HG02678 (cell line): Measurements from ENCODE around the gene RASGRP2.

Source experiments
- ATAC-seq: cut with Tn5 transposase; IDR thresholded peaks from one replicate; pipeline ENCODE4 v1.9.1; 2021; ENCODE audit warnings: mild to moderate bottlenecking, moderate library complexity; ENCODE audit not compliant: unreplicated experiment

Gene RASGRP2

GRCh38 chr11:64720640-64721358 lies 23.1 kb downstream of the RASGRP2 start:
- ATAC-seq: no peak

- no peak for ATAC-seq
These were observed 23.8 kb downstream of the RASGRP2 start for GRCh38 chr11:64720167-64720566.

GRCh38 chr11:64719406-64719805 lies 24.5 kb downstream of the RASGRP2 start:
- no peak for ATAC-seq

- ATAC-seq: no peak
These were observed 25.2 kb downstream of the RASGRP2 start for GRCh38 chr11:64718780-64719124.

DNA sequence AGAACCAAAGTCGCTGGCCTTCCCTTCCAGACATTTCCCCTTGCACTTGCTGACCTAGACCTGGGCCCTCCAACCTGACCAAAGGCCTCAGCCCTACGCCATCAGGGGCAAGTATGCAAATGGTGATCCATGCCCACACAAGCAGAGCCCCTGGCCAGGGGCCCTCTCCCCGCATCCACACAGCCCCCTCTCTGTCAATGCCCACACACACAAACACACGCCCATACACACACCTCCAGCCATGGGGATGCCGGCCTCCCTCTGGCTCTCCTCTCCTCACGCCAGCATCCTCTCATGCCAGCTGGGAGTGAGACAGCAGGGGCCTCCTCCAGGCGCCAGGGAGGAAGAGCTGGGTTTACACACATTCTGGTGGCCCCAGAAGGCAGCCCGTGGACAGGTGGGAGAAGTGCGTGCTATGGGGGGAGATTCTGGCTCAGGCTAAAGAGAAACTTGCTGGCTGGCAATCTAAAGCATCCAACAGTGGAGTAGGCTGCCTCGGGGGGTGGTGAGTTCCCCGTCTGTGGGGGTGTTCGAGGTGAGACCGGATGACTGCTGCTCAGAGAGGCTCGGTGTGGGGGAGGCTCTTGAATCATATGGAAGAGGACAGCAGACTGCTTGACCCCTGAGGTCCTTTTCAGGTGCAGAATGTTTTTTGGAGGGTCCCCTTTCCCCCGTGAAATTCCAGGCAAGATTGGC lies 25.7 kb downstream of the RASGRP2 start:
- no peak for ATAC-seq

- no peak for ATAC-seq
These were observed 26.7 kb downstream of the RASGRP2 start for GRCh38 chr11:64717268-64717578.

GRCh38 chr11:64716473-64717267 lies 27.3 kb downstream of the RASGRP2 start:
- ATAC-seq: no peak

- ATAC-seq: no peak
These were observed 28.0 kb downstream of the RASGRP2 start for GRCh38 chr11:64715756-64716472.

- ATAC-seq: no peak
These were observed 28.8 kb downstream of the RASGRP2 start for GRCh38 chr11:64715110-64715509.

GRCh38 chr11:64714666-64715065 lies 29.3 kb downstream of the RASGRP2 start:
- ATAC-seq: no peak

- no peak for ATAC-seq
These were observed 30.1 kb downstream of the RASGRP2 start for GRCh38 chr11:64713781-64714363.

- no peak for ATAC-seq
These were observed 30.8 kb downstream of the RASGRP2 start for GRCh38 chr11:64713016-64713707.

GRCh38 chr11:64712430-64713015 lies 31.4 kb downstream of the RASGRP2 start:
- no peak for ATAC-seq

DNA sequence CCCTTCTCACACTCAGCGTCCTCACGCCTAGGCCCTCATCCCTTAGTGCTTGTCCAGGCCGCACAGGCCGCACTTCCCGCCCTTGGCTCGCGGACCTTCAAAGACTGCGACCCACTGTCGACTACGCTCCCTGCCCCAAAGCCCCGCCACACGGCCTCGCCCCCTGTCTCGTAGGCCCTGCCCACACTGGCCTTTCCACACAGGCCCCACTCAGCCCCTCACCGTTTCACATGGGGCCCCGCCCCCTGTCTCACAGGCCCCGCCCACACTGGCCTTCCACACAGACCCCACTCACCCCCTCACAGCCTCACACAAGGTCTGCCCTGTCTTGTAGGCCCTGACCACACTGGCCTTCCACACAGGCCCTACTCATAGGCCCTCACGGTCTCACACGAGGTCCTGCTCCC lies 32.0 kb downstream of the RASGRP2 start:
- ATAC-seq: no peak

- ATAC-seq: no peak
These were observed 32.6 kb downstream of the RASGRP2 start for GRCh38 chr11:64711138-64711955.

GRCh38 chr11:64710418-64711137 lies 33.4 kb downstream of the RASGRP2 start:
- no peak for ATAC-seq

GRCh38 chr11:64705501-64705900 lies 38.4 kb downstream of the RASGRP2 start:
- ATAC-seq: no peak

GRCh38 chr11:64703048-64703447 lies 40.9 kb downstream of the RASGRP2 start:
- ATAC-seq: no peak
